NCI-H82 (cell line): ENCODE results near the gene NDUFB10.
"Not testable (repeated sequence)": the region's sequence is repeated elsewhere in the genome, so short reads cannot be mapped to it uniquely, and the experiment has no call there.

Experiments used
- DNase-seq: peaks from one replicate; lab custom pipeline; 2025; lab: John Stamatoyannopoulos, UW

Gene NDUFB10

DNA sequence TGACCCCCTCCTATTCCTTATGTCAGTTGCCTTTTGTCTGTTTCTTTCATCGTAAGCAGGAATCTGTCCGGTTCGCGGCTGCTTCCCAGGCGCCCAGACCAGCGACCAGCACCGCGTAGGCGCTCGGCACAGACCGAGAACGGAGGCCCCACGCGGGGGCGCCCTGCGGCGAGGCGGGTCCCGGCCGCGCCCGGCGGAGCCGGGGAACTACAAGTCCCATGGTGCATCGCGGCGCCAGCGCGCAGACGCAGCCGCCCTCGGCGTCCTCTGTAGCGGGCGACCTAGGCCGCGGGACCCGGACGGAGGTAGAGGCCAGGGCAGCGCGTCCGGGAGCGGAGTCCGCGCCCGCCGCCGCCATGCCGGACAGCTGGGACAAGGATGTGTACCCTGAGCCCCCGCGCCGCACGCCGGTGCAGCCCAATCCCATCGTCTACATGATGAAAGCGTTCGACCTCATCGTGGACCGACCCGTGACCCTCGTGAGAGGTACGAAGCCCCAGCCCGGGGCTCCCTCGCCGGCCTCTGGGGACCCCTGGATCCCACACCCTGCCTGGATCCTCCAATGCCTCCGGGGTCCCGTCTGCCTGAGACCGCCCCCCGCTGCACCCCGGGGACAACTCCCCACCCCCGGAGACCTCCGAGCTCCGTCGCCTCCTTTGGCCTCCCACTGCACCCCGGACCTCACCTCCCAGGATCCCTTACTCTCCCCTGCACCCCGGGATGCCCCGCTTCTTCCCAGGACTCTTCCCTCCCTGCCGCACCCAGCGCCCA is at the start of gene NDUFB10:
Gene NDUFB10, plus strand, starts transcription at position 270 of the 771 bp plus-strand sequence. Its CDS starts 87 bp downstream, at position 357.
- peak; percentile 94 for DNase-seq

- peak; percentile 96 for DNase-seq
These were observed 49.6 kb upstream of the NDUFB10 start for GRCh38 chr16:1909561-1910231.

GRCh38 chr16:1911467-1912214 is 47.7 kb upstream of the NDUFB10 start:
- no peak for DNase-seq

- no peak for DNase-seq
These were observed 47.2 kb upstream of the NDUFB10 start for GRCh38 chr16:1912215-1912543.

DNA sequence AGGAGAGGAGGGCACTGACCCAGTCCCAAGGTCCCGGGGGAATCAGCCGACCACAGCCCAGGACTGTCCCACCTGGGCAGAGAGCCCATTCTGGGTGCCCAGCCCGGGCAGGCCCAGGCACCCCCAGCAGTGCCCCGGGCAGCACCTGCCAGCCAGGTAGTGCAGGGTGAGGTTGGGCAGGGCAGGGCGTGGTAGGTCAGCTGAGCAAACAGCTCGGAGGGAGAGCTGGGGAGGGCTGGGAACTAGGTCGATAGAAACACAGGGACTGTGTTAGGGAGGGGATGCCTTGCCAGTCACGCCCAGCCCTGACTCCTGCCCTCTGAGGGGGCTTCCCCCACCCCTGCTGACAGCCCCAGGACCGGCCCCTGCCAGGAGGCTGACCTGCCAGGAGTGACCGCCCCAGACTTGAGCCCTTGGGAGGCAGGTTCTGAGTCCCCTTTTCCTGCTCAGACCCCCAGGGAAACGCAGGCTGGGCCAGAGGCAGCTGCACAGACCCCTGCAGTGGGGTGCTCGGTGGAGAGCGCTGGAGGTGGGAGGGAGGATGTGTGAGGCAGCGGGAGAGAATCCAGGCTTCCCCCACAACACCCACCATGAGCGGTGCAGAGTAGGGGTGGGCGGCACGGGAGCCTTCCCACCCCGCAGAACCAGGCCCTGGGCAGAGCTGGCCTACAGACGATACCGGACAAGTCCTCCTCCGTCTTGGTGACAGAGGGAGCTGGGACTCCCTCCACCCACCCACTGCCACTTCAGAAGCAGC is 45.8 kb upstream of the NDUFB10 start:
- no peak for DNase-seq

DNA sequence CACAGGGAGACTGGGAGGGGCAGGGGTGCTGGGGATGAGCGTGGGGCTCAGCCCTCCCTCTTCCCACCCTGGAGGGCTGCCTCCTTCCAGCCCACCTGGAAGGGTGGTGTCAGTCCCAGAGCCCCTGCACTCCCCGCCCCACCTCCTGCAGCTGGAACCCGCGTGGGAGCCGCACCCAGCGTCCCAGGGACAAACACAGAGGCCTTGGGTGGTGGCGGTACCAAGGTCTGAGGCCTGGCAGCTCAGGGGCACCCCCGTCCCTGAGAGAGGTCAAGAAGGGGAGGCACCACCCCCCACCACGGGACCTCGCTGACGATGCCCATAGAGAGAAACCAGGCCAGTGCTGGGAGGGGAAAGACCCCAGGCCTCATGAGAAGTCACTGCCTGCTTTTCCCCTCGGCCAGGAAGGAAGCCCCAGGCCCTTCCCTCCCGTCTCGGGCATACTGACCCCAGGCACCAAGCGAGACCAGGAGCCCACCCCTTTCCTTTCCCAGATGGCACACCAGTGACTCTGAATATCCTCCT is 45.2 kb upstream of the NDUFB10 start:
- DNase-seq = no peak

GRCh38 chr16:1914988-1915387 is 44.4 kb upstream of the NDUFB10 start:
- DNase-seq = no peak

DNA sequence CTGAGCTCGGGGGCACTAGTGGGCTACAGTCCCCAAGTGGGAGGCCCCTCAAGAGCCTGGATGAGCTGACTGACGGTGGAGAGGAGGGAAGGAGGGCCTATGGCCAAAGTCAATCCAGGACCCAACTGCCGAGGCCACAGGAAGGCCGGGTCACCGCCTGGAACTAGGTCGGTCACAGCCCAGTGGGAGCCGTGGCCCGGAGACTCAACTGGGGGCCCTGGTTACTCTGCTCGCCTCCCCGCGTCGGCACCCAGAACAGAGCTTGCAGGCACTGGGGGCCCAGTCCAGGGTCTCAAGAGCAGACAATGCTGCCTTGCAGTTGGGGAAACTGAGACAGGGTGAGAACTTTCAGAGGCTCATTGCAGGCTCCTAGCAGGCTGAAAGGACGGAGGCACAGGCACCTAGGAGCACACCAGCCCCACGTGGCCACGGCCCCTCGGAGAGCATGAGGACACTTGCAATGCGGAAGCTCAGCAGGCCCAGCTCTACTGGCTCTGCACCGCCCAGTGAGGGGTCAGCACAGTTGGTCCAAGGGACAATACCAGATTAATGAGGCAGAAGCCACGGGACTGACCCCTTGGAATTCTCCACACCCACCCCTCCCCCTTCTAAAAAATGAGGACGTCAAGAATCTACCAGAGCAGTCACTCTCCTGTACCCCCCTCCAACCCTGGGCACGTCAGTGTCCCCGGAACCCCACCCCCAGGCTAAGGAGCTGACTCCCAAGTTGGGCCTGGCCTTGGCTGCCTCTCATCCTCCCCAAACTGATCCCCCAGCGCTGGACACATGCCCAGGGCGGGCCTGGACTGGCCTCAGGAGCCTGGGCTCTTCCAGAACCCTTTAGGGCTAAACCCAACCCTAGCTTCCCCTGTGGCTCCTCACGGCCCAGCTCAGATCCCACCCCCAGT is 43.4 kb upstream of the NDUFB10 start:
- DNase-seq = no peak

DNA sequence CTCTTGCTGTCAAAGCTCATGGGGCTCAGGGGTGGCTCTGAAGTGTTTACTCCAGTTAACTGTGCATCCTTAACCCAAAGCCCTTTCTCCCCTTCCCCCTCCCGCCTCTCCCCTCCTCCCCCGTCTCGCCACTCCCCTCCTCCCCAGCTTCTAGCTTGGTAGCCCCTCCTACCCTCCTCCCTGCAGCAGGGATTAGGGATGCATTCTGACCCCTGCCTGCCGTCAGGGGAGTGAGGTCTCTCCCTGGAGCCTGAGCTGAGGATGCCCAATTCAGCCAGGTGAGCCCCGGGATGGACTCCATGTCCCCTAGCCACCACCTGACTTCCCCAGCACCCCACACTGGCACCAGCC is 42.7 kb upstream of the NDUFB10 start:
- peak; percentile 65 for DNase-seq

DNA sequence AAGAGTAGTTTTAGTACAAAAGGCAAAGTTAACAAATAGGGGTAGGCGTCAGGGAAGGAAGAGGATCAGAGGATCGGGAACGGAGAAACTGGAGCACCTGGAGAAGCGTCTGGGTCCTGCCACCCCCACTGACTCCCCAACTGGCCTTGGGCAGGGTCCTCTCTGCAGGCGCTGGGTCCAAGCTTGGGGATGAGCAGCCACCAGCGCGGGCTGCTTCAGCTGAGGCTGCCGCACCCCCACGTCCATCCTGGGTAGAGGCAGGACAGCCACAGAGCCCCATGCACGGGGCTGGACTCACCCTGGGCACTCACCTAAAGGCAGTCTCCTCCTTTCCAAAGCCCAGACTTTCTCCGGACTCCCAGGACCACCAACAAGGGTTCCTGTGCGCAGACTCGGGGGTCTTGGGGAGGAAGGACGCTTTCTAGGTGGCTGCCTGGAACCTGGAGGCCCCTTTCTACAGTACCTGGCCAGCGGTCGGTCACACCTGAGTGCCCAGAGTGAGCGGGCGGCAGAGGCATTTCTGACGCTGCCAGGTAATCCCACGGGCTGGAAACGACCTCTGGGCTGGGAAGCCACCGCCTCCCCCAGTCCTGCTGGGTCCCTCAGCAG is 42.2 kb upstream of the NDUFB10 start:
- no peak for DNase-seq

DNA sequence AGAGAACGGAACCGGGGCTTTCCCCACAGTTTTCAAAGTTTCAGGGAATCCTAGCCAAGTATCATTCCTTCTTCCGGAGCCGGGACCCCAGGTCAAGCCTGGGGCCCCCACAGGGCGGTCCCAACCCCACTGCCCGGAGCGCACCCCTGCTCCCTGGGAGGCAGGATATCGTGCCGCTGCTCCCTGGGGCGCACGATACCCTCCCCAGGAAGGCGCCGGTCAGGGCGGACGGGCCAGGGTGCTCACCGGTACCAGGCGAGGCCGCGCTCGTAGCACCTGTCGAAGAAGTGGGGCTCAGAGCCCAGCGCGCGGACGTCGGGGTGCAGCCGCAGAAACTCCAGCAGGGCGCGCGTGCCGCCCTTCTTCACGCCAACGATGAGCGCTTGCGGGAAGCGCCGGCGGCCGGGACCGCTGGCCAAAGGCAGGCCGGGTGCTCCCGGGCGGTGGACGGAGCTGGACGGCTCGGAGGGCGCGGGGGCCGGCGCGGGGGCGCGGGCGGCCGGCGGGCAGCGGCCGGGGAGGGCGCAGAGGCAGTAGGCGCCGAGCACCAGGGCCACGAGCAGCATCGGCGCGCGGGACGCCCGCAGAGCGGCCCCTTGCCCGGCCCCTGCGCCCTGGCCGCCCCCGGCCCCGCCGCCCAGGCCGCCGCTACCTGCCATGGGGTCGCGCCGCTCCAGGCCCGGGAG is 41.5 kb upstream of the NDUFB10 start:
- DNase-seq = no peak

DNA sequence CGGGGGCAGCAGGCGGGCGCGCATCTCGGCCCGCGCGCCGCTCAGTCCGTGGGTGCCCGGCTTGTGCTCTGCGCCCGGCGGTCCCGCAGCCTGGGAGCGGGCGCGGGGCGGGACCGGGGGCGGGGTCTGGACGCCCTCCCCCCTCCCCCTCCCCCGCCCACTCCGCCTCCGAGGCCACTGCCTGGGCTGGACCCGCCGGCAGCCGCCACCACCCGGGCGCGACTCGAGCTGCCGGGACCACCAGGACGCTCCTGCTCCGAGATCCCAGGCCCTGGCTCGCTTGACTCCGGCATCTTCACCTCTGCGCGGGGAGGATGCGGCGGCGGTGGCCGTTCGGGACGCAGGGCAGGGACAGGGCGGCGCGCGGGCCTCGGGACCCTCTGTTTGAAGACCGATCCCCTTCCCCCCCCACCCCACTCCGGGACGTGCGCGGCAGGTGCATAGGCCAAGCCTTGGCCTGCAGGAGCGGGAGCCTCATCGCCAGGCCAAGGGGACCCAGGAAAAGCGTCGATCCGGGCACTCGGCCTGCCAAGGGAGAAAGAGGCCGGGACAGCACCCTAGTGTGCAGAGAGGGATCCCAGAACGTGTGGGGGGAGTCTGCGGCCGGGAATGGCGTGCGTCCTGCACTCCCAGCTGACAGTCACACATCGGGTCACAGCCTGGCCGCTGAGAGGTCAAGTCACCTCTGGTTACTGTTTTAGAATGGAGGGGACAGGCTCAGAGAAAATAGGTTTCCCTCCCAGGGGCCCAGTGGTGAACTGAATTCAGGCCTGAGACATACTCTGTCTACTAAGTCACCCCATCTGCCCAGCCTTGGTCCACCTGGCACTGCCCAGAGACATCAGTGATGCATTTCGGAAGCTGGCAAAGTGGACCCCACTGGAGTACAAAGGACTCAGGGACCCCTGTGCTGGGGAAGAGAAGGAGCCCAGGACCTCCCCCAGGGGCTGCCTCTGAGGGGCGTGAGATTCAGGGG is 40.7 kb upstream of the NDUFB10 start, which contains the start of gene HS3ST6:
Gene HS3ST6, minus strand, starts transcription at position 65 of the 976 bp plus-strand sequence. CDS start 92 bp downstream, outside the sequence.
- DNase-seq = no peak

DNA sequence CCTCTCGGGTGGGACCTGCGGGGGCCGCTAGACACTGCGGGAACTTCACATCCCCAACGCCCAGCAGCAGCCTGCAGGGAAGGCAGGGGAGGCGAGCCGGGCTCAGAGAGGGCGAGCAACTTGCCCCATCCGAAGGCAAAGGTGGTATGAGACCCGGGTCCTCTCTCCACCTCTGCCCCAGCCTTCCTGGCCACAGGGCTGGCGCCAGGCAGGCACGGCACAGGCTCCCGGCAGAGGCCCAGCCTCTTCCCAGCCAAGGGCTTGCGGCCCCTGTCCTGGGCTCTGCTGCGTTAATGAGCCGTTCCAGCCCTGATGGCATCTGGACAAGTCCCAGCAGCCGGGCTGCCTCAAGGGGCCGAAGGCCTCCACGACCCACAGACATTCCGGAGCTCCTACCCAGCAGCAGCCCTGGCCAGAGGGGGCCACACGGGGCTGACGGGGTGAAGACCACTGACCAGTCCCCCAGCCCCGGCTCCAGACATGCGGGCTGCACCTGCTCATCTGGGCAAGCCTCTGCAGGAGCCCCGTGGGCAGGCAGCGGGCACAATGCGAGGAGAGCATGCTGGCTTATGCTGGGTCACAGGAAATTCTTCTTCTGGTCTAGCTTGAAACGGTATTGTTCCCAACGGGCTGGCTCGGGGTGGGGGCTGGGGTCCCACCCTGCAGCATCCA is 39.9 kb upstream of the NDUFB10 start:
- no peak for DNase-seq

- DNase-seq = not testable (repeated sequence)
These were observed 39.2 kb upstream of the NDUFB10 start for GRCh38 chr16:1920122-1920521.

DNA sequence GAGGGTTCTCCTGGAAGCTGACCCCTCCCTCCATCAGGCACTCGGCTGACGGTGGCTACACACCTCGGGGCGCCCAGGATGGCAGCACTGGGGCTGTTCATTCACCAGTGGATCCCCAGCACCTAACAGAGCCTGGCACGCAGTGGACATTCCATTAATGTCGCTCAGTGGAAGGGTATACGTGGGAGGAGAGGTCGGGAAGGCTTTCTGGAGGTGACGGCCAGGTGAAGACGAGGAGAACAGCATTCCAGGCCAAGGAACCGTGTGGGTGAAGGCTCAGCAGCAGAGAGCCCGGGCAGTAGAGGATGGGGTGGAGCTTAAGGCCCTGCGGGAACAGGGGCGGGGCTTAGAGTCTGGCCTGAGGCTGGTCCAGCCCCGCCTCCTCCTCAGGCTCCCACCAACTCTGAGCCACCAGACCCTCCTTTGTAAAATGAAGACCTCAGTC is 38.6 kb upstream of the NDUFB10 start:
- peak; percentile 80 for DNase-seq

GRCh38 chr16:1922357-1922756 is 37.0 kb upstream of the NDUFB10 start:
- DNase-seq = no peak

DNA sequence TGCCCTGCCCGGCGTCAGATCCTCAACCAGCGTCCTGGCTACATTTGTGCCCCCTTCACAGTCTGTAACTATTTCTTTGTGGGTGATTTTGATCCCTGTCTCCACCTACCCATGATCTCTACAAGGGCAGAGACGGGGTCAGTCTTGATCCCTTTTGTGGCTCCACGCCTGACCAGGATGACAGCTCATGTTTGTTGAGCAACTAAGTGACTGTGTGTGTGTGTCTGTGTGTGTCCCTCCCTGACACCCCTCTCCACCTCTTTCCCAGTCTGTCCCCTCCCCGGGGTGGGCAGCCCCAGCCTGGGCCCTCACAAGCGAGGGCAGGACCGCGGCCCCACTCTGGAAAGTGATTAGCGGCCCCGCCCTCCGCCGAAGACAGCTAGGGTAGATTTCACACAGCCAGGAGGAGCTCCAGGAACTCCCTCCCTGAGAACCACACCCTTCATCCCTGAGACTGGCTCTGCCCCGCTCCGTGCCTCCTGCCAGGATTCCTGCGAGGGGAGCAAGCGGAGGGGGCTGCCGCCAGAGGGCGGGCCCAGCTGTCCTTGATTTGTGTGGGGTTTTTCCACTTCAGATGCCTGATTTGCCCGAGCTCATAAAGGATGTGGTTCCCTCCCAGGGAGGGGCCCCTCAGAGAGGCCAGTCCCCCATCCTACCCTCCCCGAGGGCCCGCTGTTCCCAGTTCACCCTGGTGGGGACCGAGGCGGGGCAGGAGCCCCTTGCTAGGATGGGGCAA is 35.9 kb upstream of the NDUFB10 start:
- peak; percentile 92 for DNase-seq
